ENCODE results near the gene CENPB.

The CENPB gene

DNA sequence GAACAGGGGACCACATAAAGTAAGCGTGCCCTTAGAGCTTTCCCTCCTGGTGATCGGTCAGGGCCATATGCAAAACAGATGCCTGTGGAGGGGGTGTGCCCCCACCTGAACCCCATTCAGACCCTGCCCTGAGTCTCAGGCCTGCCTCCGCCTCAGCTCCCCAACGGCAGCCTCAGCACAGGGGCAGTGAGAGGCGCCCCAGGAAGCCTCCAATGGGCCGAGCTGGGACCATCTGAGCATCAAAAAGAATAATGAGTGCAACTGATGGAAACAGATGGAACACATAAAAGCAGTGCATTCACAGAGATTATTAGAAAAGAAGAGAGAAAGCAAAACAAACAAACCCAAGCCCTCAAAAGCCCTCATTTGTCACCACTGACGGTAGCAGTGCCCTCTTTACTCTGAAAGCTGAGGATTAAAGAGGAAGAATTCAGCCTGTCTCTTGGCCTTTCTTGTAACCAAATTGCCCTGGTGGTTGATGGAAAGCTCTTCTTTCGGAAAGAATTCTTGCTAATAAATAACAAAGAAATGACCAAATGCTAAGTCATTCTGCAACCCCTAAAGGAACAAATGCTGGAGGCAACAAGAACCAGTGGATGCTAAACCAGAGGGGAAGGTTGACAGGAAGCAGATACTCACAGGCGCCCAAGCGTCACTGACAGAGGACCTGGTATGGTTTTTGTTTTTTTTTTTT is 25.7 kb downstream of the CENPB start:
- H3K9ac ChIP-seq (ENCODE audit: low read length) = no peak overlapping the region
- no peaks in the 10 kb centered on the region for H3F3A ChIP-seq (ENCODE audit: insufficient read depth, low read length)
- H3K4me2 ChIP-seq (ENCODE audit: low read length) = peak overlapping the region; percentile 8; the same call in 1 of the 2 replicates
- H3K4me1 ChIP-seq (ENCODE audit: insufficient read depth, low read length, severe bottlenecking) = peaks cover 16% of the 10 kb centered on the region
- TF ChIP-seq EZH2 (IDR thresholded peaks at IDR 0.05; ENCODE audit: borderline replicate concordance, low read length) = no peak
- TF ChIP-seq, protein P1, sequence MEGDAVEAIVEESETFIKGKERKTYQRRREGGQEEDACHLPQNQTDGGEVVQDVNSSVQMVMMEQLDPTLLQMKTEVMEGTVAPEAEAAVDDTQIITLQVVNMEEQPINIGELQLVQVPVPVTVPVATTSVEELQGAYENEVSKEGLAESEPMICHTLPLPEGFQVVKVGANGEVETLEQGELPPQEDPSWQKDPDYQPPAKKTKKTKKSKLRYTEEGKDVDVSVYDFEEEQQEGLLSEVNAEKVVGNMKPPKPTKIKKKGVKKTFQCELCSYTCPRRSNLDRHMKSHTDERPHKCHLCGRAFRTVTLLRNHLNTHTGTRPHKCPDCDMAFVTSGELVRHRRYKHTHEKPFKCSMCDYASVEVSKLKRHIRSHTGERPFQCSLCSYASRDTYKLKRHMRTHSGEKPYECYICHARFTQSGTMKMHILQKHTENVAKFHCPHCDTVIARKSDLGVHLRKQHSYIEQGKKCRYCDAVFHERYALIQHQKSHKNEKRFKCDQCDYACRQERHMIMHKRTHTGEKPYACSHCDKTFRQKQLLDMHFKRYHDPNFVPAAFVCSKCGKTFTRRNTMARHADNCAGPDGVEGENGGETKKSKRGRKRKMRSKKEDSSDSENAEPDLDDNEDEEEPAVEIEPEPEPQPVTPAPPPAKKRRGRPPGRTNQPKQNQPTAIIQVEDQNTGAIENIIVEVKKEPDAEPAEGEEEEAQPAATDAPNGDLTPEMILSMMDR (IDR thresholded peaks at IDR 0.05; ENCODE audit: low read length) = no peak
- H4K20me1 ChIP-seq (ENCODE audit: insufficient read depth, low read length) = no peaks in the 10 kb centered on the region
- H3K9me2 ChIP-seq (ENCODE audit: low read depth, low read length) = no peaks in the 10 kb centered on the region
- no peaks in the 10 kb centered on the region for H3K79me2 ChIP-seq (ENCODE audit: insufficient read depth, low read length)
- no peaks in the 10 kb centered on the region for H3K9me3 ChIP-seq (ENCODE audit: low read length)
- no peak overlapping the region for H3K4me3 ChIP-seq (ENCODE audit: low read depth, low read length, poor library complexity, severe bottlenecking)
- no peak overlapping the region for H3K27ac ChIP-seq (ENCODE audit: low read depth, low read length, poor library complexity, severe bottlenecking)
- H3K27me3 ChIP-seq (ENCODE audit: insufficient read depth, low read length) = no peaks in the 10 kb centered on the region
- peaks cover 21% of the 10 kb centered on the region for H3K36me3 ChIP-seq (ENCODE audit: insufficient read depth, low read length)
- H2AFZ ChIP-seq (ENCODE audit: low read length) = no peak overlapping the region

DNA sequence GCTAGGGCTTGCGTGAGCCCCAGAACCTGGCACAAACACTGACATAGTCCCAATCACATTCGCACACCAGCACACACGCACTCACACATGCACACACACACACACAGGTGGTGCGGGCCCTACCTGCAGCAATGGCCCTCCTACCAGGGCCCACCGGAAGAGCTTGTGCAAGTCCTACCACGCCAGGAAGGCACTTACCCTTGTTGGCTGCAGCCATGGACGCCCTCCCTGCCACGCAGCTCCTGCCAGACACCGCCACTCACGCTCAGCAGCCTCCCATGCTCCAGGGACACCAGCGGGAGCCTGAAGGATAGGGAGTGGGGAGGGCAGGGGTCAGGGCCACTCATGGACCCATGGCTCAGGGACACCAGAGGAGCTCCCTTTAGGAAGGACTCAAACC is 26.7 kb downstream of the CENPB start:
- Histone ChIP-seq H3K4me3 (ENCODE audit: low read depth, low read length, poor library complexity, severe bottlenecking) (no peak overlapping the region), H3K4me2 (ENCODE audit: low read length) (no peak overlapping the region)

DNA sequence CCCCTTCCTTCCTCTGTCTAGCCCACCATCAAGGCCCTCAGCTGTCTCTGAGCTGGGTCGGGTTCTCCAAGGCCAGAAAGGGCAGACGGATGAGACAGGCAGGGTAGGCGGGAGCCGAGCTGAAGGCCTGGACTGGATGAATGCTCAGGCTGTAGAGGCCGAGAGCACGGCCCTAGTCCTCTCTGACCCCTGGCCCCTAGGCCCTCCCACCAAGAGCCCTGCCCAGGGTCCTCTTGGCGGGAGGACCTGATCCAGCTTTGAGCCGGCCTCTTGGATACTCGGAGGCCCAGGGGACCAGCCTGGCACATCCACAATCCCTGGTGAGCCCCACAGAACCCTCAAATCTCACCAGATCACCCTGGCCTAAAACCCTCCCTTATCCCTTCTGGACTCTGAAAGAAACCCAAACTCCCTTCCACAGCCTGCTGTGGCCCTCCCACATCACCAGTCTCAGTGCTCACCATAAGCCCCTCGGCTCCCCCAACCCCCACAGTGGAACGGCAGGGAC is 27.2 kb downstream of the CENPB start:
- H3F3A ChIP-seq (ENCODE audit: insufficient read depth, low read length) = no peaks in the 10 kb centered on the region
- no peaks in the 10 kb centered on the region for H3K9me2 ChIP-seq (ENCODE audit: low read depth, low read length)
- no peak overlapping the region for H3K27ac ChIP-seq (ENCODE audit: low read depth, low read length, poor library complexity, severe bottlenecking)
- H3K9ac ChIP-seq (ENCODE audit: low read length) = no peak overlapping the region
- H3K4me3 ChIP-seq (ENCODE audit: low read depth, low read length, poor library complexity, severe bottlenecking) = no peak overlapping the region
- H3K79me2 ChIP-seq (ENCODE audit: insufficient read depth, low read length) = no peaks in the 10 kb centered on the region
- TF ChIP-seq EZH2 (IDR thresholded peaks at IDR 0.05; ENCODE audit: borderline replicate concordance, low read length) = no peak
- TF ChIP-seq, protein P1 (IDR thresholded peaks at IDR 0.05; ENCODE audit: low read length) = no peak
- no peaks in the 10 kb centered on the region for H3K27me3 ChIP-seq (ENCODE audit: insufficient read depth, low read length)
- no peak overlapping the region for H2AFZ ChIP-seq (ENCODE audit: low read length)
- peaks cover 24% of the 10 kb centered on the region for H3K36me3 ChIP-seq (ENCODE audit: insufficient read depth, low read length)
- H3K9me3 ChIP-seq (ENCODE audit: low read length) = no peaks in the 10 kb centered on the region
- H3K4me2 ChIP-seq (ENCODE audit: low read length) = no peak overlapping the region
- H4K20me1 ChIP-seq (ENCODE audit: insufficient read depth, low read length) = no peaks in the 10 kb centered on the region
- H3K4me1 ChIP-seq (ENCODE audit: insufficient read depth, low read length, severe bottlenecking) = peaks cover 12% of the 10 kb centered on the region

More for the DNA sequence above, 26.7 kb downstream of the CENPB start:
- Histone ChIP-seq H4K20me1 (ENCODE audit: insufficient read depth, low read length) (no peaks in the 10 kb centered on the region), H3K9ac (ENCODE audit: low read length) (no peak overlapping the region), H3F3A (ENCODE audit: insufficient read depth, low read length) (no peaks in the 10 kb centered on the region), H3K4me1 (ENCODE audit: insufficient read depth, low read length, severe bottlenecking) (peaks cover 12% of the 10 kb centered on the region), H3K9me3 (ENCODE audit: low read length) (no peaks in the 10 kb centered on the region), H2AFZ (ENCODE audit: low read length) (no peak overlapping the region), H3K27ac (ENCODE audit: low read depth, low read length, poor library complexity, severe bottlenecking) (no peak overlapping the region), H3K9me2 (ENCODE audit: low read depth, low read length) (no peaks in the 10 kb centered on the region), H3K27me3 (ENCODE audit: insufficient read depth, low read length) (no peaks in the 10 kb centered on the region), H3K36me3 (ENCODE audit: insufficient read depth, low read length) (peaks cover 24% of the 10 kb centered on the region), H3K79me2 (ENCODE audit: insufficient read depth, low read length) (no peaks in the 10 kb centered on the region)
- TF ChIP-seq EZH2 (IDR thresholded peaks at IDR 0.05; ENCODE audit: borderline replicate concordance, low read length) = no peak
- TF ChIP-seq, protein P1 (IDR thresholded peaks at IDR 0.05; ENCODE audit: low read length) = no peak
